AG04449 (cell line): ENCODE results near the gene ARHGEF4.

ENCODE experiments used
- CTCF ChIA-PET: fragments of 350-600 bp; formaldehyde crosslinking; extraction: SDS; loops from one replicate; lab custom pipeline; 2021; ENCODE audit warnings: antibody characterized with exemption; lab: Yijun Ruan, JAX
- POLR2A ChIA-PET: fragments of 400-600, 350-600 bp; formaldehyde crosslinking; extraction: SDS; loops from one replicate; lab custom pipeline; 2020; ENCODE audit warnings: antibody characterized with exemption, inconsistent platforms; lab: Yijun Ruan, JAX
- DNase-seq: peaks from one replicate; pipeline ENCODE4 v3.0.0-alpha.2; 2010; ENCODE audit warnings: low read depth, low spot score
- H3K4me3 ChIP-seq: 2 replicates; pipeline ENCODE4 v1.5.1; 2011; ENCODE audit warnings: low read depth, mild to moderate bottlenecking, control low read depth, low read length
- TF ChIP-seq, protein P1 (sequence below): IDR thresholded peaks from one replicate; pipeline ENCODE4 v1.5.1; 2011; ENCODE audit warnings: mild to moderate bottlenecking, moderate library complexity, low read length, control low read depth, inconsistent platforms; ENCODE audit not compliant: insufficient read depth; ENCODE audit errors: missing control alignments

Gene ARHGEF4, protein sequence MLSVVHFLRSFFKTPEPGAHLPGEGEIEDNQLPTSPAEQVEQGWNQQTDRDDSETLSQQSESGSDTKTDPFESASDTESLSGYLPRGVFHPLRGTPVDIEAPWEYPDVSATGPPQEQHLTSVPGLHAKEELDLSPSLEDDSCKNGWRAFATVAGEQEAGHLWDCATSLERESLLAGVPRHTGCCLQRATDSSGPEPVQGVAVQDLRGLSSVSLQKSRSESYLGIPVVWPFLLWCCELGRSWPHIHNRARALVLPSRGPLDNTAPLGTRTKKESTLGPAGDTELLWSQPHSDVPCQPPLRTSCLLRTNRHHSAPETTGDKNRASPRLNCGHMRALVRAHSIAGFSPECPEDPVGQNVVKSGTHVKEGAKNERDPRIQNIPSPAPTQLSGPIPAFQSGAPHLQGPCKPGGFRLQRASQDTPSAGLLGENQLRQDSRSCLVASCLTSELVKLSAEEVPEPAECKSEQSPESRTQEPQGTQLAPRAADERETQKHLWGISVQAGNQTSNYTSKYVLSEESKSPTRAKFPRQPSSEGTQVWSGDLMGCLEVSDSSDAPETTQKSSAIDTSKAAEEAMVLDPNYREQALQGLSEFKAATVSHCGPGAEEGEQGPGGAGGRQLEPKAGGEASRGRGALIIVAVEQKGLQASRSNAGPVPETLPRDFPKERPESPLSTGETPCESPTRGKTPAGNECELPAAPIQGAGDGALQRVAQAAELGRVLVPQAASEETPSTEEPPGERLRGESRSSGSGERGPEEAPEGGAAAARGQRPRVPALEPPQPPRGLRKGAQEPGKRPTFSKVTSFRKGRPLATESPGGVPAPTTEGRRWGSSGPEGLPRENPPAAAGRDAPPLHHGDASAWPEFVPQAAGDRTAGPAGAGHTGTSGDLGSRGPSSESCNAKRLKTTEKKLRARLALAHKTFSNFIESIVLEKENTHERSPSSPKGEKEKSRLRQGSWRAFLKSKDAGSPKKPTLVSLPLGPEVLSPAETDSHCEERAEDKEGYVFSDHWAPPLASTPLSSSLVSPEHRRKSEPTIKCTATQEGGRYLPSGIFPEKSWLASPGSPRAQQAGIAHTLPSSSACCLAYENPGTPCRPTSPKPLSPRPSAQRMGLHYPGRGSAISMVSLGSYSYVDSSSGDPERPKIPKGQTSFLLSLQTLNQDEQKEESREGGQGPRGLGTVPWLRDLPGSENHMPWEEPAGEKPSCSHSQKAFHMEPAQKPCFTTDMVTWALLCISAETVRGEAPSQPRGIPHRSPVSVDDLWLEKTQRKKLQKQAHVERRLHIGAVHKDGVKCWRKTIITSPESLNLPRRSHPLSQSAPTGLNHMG (N-terminal part only)

DNA sequence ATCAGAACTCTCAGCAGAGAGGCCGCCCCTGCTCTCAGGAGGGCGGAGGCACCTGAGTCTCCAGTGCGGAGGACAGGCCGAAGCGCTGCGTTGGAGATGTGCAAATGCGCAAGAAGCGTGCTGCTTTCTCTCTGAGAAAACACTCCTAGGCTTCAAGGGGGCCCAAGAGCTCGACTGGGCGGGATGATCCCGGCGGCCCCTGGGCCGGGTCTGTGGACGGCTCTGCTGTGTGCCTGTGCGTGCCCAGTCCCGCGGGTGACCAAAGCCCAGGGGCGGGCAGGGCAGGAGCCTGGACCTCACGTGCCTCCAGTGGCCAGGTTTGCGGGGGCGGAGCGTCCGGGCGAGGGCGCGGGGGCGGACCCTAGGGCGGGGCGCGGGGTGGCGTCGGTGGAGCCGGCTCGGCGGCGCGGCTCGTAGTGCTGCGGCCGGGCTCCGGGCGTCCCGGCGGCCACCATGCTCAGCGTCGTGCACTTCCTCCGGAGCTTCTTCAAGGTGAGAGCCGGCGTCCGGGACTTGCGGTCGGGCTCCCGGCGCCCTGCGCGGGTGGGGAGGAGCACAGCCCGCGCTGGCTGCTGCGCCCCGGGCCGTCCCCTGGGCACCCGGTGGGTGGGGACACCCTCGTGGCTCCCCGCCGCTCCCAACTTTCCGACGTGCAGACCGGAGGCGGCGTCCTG lies at the start of gene ARHGEF4:
Gene ARHGEF4, plus strand, starts transcription at position 414 of the 674 bp plus-strand sequence. Its CDS starts 40 bp downstream, at position 454.
- H3K4me3 ChIP-seq = no peak within 1 kb of the TSS
- CTCF ChIA-PET = no interaction called here
- DNase-seq = no peak
- TF ChIP-seq, protein P1, sequence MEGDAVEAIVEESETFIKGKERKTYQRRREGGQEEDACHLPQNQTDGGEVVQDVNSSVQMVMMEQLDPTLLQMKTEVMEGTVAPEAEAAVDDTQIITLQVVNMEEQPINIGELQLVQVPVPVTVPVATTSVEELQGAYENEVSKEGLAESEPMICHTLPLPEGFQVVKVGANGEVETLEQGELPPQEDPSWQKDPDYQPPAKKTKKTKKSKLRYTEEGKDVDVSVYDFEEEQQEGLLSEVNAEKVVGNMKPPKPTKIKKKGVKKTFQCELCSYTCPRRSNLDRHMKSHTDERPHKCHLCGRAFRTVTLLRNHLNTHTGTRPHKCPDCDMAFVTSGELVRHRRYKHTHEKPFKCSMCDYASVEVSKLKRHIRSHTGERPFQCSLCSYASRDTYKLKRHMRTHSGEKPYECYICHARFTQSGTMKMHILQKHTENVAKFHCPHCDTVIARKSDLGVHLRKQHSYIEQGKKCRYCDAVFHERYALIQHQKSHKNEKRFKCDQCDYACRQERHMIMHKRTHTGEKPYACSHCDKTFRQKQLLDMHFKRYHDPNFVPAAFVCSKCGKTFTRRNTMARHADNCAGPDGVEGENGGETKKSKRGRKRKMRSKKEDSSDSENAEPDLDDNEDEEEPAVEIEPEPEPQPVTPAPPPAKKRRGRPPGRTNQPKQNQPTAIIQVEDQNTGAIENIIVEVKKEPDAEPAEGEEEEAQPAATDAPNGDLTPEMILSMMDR = no peak
- POLR2A ChIA-PET = no interaction called here

DNA sequence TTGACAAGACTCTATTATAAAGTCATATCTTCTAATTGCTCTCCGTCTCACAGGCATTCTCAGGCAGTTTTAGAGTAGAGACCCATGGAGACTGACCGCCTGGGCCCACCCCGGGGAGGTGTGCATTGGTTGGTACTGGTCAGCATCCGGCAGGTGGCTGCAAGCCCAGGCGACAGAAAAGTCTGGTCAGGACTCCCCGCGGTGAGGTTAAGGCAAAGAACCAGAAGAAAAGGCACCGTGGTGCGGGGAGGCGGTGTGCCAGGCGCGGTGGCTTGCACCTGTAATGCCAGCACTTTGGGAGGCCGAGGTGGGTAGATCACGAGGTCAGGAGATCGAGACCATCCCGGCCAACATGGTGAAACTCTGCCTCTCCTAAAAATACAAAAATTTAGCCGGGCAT lies 48.9 kb upstream of the ARHGEF4 start:
- TF ChIP-seq, protein P1 = no peak
- ChIA-PET CTCF (no interaction called here), POLR2A (no interaction called here)

DNA sequence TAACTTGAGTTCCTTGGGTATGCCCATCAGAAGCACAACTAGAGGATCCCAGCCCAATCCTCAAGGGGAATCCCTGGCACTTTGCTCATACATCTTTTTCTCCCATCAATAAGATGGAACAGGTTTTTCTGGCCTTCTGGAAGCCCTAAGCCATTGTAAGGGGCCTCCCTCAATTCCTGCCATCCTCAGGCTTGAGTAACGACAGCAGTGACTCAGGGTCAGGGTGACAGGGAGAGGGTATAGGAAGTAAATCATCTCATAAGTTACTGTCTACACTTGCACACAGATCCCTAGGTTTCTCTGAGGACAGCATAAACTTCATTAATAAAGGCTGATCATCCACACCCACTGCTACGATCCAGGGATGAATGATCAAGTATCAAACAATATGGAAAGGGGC lies 46.4 kb upstream of the ARHGEF4 start:
- no peak for DNase-seq
- CTCF ChIA-PET = no interaction called here
- POLR2A ChIA-PET = no interaction called here
- TF ChIP-seq, protein P1 = no peak
- H3K4me3 ChIP-seq = no peak overlapping the region

More for the DNA sequence above, 48.9 kb upstream of the ARHGEF4 start:
- no peak overlapping the region for H3K4me3 ChIP-seq
- DNase-seq = no peak

DNA sequence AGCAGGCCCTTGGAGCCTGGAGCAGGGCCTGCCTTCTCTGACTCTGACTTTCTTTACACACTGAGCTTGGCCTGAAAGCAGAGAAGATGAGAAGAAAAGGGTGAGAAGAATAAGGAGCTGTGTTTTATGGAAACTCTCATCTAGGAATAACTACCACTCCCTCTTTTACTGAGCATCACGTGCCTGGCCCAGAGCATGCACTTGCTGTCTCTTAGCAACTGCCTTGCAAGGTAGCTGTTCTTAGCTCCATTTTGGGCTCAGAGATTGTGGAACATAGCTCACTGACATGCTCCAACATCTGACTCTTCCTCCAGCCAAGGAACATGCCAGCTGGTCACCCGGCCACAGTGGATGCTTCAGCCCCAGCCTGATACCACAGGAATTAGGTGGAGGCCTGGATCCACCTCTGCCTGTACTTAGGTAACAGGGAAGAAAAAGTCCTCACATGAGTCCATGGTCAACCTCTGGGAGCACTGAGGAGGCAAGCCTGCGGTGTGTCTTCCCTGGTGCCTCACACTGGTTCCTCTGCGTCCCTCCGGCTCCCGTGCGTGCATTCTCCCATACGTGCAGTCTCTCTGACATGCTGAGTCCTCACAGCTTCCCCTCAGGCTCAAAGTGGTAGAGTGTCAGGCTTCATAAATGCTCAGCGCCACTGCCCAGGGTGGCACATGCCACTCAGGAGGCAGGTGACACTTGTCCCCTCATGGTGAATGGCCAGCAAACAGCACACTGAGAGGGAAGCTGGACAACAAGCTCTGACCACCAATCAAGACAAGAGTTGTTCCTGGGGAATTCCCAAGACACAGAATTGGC lies 45.7 kb upstream of the ARHGEF4 start:
- no peak for DNase-seq
- CTCF ChIA-PET = no interaction called here
- POLR2A ChIA-PET = interaction anchor here (0.5 kb wide), 1 partner anchor 30 kb away, joined by 3 read pairs; no protein-coding TSS in a partner anchor
- no peak overlapping the region for H3K4me3 ChIP-seq
- TF ChIP-seq, protein P1 = no peak

DNA sequence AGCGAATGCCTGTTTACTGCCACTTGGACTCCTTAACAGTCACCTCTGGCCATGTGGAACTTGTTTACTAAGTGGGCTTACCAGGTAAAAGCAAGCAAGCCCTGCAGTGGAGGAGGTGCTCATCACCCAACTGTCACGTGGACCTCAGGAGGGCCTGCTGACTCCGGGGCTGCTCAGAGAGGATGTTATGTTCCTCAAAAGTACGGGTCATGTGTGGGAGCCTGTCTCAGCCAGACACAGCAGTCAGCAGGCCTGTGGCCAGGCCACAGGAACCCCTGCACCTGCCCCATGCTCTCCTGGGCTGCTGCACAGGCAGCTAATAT lies 45.1 kb upstream of the ARHGEF4 start:
- ChIA-PET POLR2A (no interaction called here), CTCF (no interaction called here)
- DNase-seq = no peak
- H3K4me3 ChIP-seq = no peak overlapping the region
- TF ChIP-seq, protein P1 = no peak
